HG03354 (cell line): ENCODE data around the gene SLIT3.

Experiments
- ATAC-seq: cut with Tn5 transposase; IDR thresholded peaks from one replicate; pipeline ENCODE4 v1.9.1; 2021; ENCODE audit warnings: mild to moderate bottlenecking; ENCODE audit not compliant: unreplicated experiment, poor library complexity, severe bottlenecking

The SLIT3 gene

GRCh38 chr5:169097374-169098326 is 203.3 kb downstream of the SLIT3 start:
- ATAC-seq, result no peak

- no peak for ATAC-seq
Observed at GRCh38 chr5:169095976-169096375, 205.0 kb downstream of the SLIT3 start.

DNA sequence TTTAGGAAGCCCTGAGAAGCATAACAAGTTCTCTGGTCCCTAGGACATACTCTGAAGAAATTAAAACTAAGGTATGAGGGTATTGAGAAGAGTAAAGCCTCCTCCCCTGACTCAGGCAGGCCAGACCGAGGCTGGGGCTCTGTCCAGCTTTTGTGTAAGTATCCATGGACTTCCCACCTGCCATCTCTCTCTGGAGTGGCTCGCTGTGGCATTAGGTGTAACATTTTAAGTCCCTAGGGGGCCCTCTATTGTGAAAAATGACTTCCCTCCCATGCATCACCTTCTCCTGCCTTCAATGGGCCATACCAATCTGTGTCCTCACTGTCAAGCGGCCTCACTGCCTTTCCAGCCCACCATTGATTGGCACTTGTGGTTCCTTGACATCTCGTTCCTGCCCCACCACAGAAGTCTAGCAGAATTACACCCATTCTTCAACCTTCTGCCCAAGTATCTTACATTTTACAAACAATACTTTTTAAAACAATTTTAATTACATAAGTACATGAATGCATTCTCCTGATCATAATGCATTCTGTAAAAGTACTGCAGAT is 205.5 kb downstream of the SLIT3 start:
- ATAC-seq, result no peak

- no peak for ATAC-seq
Observed at GRCh38 chr5:169094586-169095409, 206.1 kb downstream of the SLIT3 start.

- no peak for ATAC-seq
Observed at GRCh38 chr5:169091396-169091980, 209.5 kb downstream of the SLIT3 start.

- ATAC-seq, result no peak
Observed at GRCh38 chr5:169089343-169089742, 211.6 kb downstream of the SLIT3 start.

GRCh38 chr5:169088028-169088725 is 212.8 kb downstream of the SLIT3 start:
- no peak for ATAC-seq

DNA sequence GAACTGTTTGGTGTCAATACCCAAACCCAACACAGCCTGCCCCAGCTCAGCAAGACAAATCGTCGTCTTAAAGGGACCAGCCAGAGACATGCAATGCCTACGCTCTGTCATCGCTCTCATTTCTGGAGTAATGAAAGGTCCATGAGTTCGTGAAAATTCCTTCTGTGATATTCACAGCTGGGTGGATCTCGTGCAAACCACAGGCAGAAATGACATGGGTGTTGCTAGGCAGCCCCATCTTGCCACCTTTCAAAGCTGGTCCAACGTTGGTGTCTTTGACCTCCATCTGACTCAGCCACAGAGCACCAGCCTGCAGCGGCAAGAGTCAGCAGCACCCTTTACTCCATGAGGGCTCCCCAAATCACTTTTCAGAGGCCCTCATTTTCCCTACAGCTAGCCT is 215.3 kb downstream of the SLIT3 start:
- ATAC-seq, result no peak

DNA sequence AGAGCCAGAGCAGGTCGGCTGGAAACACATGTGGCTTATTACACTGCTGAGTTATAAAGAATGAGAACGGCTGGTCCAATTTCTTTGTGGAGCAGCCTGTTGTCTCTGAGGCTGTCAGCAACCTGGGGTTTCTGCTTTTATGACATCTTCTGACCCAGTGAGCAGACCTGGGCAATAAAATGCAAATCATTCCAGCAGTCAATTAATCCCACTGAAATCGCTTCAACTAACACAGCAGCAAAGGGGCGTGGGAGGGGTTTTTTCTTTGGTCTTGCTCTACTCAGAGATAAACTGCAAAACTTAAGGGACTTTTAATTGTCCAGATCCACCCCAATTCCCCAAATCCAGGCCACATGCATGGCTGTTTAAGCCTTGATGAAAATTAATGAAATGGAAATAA is 215.7 kb downstream of the SLIT3 start:
- ATAC-seq, result no peak

GRCh38 chr5:169084775-169085174 is 216.2 kb downstream of the SLIT3 start:
- no peak for ATAC-seq

DNA sequence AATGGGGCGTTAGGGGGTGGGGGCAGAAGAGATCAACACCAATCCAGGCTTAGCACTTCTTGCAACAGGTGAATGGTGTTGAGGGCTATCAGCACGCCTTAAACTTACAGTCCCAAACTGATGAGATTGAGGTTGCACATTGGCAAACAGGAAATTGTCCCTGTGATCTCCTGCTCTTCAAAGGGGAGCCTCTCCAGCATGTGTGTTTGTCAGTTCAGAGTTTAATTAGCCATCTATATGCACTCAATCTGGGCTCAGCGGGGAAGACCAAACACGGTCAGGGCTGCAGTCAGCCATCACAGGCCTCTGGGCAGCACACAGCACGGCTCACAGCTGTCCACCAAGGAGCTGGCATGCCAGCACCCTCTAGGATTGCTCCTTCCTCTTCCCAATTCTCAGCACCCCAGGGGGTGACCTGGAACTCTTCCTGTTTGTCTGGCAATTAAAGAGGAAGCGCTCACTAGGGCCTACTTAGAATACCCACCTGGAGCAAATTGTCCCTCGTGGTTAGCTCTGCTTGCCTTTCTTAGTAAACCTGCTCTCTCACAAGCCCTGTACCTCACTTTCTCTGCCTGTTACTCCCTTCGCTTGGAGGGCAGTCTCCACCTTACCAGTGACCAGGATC is 217.4 kb downstream of the SLIT3 start:
- no peak for ATAC-seq

DNA sequence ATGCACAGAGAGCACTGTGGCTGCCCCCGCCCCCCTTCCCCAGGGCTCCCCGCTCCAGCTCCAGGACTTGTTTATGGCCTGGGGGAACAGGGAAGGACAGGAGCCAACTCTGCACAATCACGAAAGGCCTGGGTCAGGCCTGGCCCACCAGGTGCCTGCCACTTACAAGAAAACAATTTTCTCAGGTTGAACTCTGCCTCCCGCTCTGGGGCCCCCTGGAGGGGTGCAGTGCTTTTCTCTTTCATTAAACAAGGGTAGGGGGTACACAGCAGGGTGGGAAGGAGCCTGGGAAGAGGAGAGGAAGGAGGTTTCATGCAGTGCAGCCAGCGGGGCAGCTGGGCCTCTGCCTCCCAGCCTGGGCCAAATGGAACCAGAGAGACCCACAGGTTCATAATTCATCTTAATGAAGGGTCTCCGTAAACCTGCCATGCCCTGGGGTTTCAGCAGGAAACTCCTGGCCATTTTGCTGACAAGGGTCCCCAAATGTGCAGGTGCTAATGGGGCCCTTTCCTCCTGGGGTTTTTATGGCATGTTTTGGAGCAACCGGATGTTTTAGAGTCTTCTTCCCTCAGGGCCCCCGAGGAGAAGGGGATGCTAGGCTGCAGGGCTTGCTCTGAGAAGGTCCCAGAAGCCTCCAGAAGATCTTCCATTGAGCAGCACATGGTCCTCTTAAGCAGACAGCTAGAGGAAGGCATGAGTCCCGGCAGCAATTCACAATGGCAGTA is 219.8 kb downstream of the SLIT3 start:
- no peak for ATAC-seq

DNA sequence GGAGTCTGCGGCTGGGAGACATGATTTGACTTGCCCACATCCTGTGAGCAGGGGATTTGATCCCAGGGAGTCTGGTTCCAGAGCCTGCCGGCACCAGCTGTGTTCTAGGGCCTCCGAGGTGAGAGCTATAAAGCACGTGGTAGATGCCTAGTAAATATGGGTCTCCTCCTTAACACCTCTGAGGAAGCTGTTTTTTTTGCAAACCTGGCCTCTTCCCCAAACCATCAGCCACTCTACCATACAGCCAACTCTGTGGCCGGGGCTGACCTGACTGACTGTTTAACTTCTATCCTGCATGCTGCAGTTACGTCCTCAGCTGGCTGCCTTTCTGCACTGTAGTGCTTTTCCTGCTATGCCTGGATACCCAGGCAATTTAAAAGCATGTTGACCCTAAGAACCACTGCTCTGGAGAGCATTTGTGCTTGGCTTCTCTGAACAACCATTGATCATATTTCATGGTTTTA is 220.5 kb downstream of the SLIT3 start:
- no peak for ATAC-seq

- ATAC-seq, result no peak
Observed at GRCh38 chr5:169079697-169080096, 221.2 kb downstream of the SLIT3 start.

DNA sequence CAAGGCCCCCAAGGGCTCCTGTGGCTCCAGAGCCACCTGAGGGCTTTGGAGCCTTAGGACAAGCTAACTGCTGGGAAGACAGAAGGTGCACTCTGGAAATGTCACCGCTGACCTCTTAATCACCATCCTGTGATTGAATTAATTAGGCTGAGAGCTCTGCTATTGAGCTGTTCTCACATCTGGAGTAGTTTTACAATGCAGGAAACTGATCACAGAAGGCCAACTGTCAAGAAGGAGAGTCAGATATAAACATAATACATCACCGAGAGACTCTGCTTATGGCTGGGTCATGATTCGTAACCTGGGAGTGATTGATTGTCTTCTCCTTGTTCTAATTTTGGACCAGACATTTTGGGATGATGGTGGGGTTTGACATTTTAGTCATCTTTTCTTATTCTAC is 226.1 kb downstream of the SLIT3 start:
- ATAC-seq, result no peak

GRCh38 chr5:169072233-169072632 is 228.7 kb downstream of the SLIT3 start:
- no peak for ATAC-seq

GRCh38 chr5:169070413-169070812 is 230.5 kb downstream of the SLIT3 start:
- no peak for ATAC-seq

GRCh38 chr5:169067751-169068173 is 233.2 kb downstream of the SLIT3 start:
- ATAC-seq, result no peak
